Stimulated activated CD8-positive, alpha-beta memory T cell treated with anti-CD3 and anti-CD28 coated beads, Interleukin-7, amount 100 ng/mL, for 4 hours (primary cell): ENCODE results near the gene SERPINA3.
"Not testable (repeated sequence)": the region's sequence is repeated elsewhere in the genome, so short reads cannot be mapped to it uniquely, and the experiment has no call there.

Experiments
- DNase-seq, 2 donors: peaks; one replicate each; pipeline ENCODE4 v3.0.0-alpha.2; 2020; ENCODE audit warnings: low read depth in 2 of 2

Gene SERPINA3

GRCh38 chr14:94612174-94612573, at the start of gene SERPINA3:
Gene SERPINA3 (plus strand): TSS chr14:94612391. CDS start chr14:94614442, 2,051 bp downstream.
- no peak for DNase-seq

GRCh38 chr14:94562941-94563883, 49.0 kb upstream of the SERPINA3 start:
- no peak for DNase-seq

GRCh38 chr14:94564381-94564780, 47.8 kb upstream of the SERPINA3 start:
- DNase-seq: no peak

GRCh38 chr14:94568186-94568585, 44.0 kb upstream of the SERPINA3 start:
- no peak for DNase-seq

GRCh38 chr14:94569381-94570001, 42.7 kb upstream of the SERPINA3 start:
- no peak for DNase-seq

GRCh38 chr14:94570002-94570400, 42.2 kb upstream of the SERPINA3 start:
- no peak for DNase-seq

GRCh38 chr14:94570440-94570839, 41.8 kb upstream of the SERPINA3 start:
- DNase-seq: no peak

- DNase-seq: no peak
Measured at GRCh38 chr14:94571395-94571794, 40.8 kb upstream of the SERPINA3 start.

GRCh38 chr14:94571950-94572349, 40.2 kb upstream of the SERPINA3 start:
- no peak for DNase-seq

- DNase-seq: no peak
Measured at GRCh38 chr14:94572637-94573303, 39.4 kb upstream of the SERPINA3 start.

GRCh38 chr14:94573475-94574277, 38.5 kb upstream of the SERPINA3 start:
- DNase-seq: no peak

- DNase-seq: no peak
Measured at GRCh38 chr14:94574336-94574735, 37.9 kb upstream of the SERPINA3 start.

- DNase-seq: no peak
Measured at GRCh38 chr14:94575730-94576585, 36.2 kb upstream of the SERPINA3 start.

GRCh38 chr14:94577472-94577871, 34.7 kb upstream of the SERPINA3 start:
- DNase-seq: not testable (repeated sequence)

- no peak for DNase-seq
Measured at GRCh38 chr14:94578712-94579111, 33.5 kb upstream of the SERPINA3 start.

GRCh38 chr14:94581127-94581999, 30.8 kb upstream of the SERPINA3 start, which contains the start of gene SERPINA5:
Gene SERPINA5 (plus strand): TSS chr14:94581426. CDS start chr14:94587363, 5,937 bp downstream.
- DNase-seq: no peak

GRCh38 chr14:94582199-94582750, 29.9 kb upstream of the SERPINA3 start:
- DNase-seq: no peak

GRCh38 chr14:94582851-94583250, 29.3 kb upstream of the SERPINA3 start:
- no peak for DNase-seq

- DNase-seq: no peak
Measured at GRCh38 chr14:94583557-94583956, 28.6 kb upstream of the SERPINA3 start.
